Stimulated activated naive CD4-positive, alpha-beta T cell (primary cell): ENCODE data around the gene CTSL.
"Not testable (repeated sequence)": the region's sequence is repeated elsewhere in the genome, so short reads cannot be mapped to it uniquely, and the experiment has no call there.

Experiments
- DNase-seq, 6 experiments: peaks; one replicate each; lab custom pipeline; 2025; lab: John Stamatoyannopoulos, UW

The CTSL gene

DNA sequence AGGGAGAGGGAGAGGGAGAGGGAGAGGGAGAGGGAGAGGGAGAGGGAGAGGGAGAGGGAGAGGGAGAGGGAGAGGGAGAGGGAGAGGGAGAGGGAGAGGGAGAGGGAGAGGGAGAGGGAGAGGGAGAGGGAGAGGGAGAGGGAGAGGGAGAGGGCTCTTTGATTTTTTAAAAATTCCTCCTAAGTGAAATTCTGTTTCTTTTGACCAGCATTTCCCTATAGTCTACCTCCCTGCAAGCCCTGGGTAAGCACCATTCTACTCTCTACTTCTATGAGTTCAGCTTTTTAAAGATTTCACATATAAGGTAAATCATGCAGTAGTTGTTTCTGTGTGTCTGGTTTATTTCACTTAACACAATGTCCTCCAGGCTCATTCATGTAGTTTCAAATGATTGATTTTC lies 34.1 kb downstream of the CTSL start:
- DNase-seq, result not testable (repeated sequence)

DNA sequence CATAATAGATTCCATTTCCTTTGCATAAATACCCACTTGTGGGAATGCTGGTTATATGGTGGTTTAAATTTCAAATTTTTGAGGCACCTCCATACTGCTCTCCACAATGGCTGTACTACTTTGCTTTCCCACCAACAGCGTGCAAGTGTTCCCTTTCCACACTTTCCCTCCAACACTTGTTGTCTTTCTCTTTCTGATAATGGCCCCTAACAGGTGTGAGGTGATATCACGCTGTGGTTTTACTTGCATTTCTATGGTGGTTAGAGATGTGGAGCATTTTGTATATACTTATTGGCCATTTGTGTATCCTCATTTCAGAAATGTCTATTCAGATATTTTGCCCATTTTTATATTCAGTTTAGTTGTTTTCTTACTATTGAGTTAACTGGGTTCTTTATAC lies 34.6 kb downstream of the CTSL start:
- DNase-seq, result no peak

DNA sequence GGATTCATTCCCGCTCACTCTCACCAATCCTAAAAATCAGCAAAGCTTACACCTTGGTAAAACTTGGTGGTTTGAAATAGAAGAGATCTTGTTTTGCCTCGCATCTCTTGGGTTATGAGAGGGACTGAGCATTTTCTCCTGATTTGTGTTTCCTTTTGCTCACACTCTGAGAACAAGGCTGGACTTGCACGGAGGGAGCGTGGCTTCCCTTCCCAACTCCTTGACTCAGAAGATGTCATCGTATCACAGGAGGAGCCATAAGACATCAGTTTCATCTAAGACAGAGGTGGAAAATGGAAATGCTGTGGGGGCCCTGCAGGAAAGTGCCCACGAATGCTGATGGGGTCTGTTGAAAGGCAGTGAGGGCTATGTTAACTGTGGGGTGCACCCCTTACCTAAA lies 37.4 kb downstream of the CTSL start:
- DNase-seq, result no peak

- no peak for DNase-seq
These were observed 39.6 kb downstream of the CTSL start for GRCh38 chr9:87765521-87765920.

- no peak for DNase-seq
These were observed 40.8 kb downstream of the CTSL start for GRCh38 chr9:87766697-87767096.

GRCh38 chr9:87770616-87771315 lies 44.8 kb downstream of the CTSL start:
- no peak for DNase-seq

- DNase-seq, result no peak
These were observed 45.5 kb downstream of the CTSL start for GRCh38 chr9:87771316-87772006.

DNA sequence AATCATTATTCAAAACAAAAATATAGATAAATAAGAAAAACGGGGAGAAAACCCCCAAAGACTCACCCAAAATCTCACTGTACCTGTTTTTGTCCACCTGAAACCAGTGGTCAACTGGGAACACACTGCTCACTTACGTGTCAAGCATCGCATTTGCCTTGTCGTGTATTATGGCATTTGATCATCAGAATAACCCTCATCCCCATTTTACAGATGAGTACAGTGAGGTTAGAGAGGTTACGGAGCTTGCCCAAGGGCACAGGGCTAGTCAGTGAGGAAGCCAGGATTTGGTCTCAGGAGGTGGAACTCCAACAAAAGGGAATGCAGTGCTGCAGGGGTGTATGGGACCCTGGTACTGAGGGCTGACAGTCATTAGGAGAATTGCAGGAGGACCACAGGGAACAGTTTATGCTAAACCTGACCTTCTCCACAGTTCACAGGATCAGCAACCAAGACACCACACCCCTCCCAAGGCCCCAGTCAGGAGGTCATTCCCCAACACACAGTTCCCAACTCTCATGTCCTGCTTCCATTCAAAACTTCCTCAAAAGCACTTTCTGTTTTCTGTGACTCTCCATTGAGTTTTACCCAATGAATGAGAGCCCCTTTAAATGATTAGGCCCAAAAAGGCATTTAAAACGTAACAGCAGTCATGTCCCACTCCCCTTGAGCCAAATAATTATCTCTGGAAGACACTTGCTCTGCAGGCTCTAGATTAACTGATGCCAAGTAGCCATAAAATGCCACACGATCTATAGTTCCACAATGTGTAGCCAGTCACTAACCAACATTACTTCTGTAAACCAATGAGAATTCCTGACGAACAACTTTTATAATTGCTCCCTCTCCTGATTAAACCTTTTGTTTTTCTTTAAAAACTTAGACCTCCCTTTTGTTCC lies 50.8 kb downstream of the CTSL start:
- no peak for DNase-seq

DNA sequence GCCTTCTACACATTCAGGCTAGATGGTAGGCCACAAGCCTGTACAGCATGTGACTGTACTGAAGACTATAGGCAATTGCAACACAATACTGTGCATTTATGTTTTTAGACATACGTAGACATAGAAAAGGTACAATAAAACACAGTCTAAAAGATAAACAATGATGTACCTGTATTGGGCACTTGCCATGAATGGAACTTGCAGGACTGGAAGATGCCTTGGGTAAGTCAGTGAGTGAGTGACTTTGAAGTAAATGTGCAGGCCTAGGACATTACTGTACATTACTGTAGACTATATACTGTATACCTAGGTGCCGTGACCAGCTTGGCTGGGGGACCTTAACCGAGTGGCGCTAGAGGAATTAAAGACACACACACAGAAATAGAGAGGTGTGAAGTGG lies 53.1 kb downstream of the CTSL start:
- DNase-seq, result no peak
